ENCODE data around the gene GCLM.

DNA sequence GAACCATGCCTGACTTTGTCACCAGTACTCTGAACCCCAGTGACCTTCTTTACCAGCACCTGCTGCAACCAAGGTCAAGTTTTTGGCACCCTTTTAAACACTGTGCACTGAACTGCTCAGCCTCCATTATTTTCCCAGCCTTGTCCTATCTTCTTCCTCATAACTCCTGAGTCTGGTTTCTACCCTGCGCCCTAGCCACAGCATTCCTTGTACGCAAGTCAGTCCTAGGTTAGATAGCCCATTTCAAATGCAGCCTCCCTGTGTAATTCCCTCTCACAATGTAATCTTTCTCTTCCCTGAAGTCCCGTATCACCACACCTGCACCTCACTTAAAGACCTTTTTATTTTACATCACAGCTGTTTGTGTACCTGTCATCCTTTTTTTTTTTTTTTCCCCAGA is 67.5 kb downstream of the GCLM start:
- TF ChIP-seq, protein P1, sequence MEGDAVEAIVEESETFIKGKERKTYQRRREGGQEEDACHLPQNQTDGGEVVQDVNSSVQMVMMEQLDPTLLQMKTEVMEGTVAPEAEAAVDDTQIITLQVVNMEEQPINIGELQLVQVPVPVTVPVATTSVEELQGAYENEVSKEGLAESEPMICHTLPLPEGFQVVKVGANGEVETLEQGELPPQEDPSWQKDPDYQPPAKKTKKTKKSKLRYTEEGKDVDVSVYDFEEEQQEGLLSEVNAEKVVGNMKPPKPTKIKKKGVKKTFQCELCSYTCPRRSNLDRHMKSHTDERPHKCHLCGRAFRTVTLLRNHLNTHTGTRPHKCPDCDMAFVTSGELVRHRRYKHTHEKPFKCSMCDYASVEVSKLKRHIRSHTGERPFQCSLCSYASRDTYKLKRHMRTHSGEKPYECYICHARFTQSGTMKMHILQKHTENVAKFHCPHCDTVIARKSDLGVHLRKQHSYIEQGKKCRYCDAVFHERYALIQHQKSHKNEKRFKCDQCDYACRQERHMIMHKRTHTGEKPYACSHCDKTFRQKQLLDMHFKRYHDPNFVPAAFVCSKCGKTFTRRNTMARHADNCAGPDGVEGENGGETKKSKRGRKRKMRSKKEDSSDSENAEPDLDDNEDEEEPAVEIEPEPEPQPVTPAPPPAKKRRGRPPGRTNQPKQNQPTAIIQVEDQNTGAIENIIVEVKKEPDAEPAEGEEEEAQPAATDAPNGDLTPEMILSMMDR (IDR thresholded peaks at IDR 0.05) = no peak
- no peak for TF ChIP-seq POLR2A (IDR thresholded peaks at IDR 0.05)

All from adrenal gland (tissue), 5 donors.